Skeletal muscle satellite cell (primary cell): ENCODE results near the gene OR6N1. TPM values are rescaled to one million over a fixed set of nuclear protein-coding genes. Genes with fewer than 3 reads are reported as not detected.

Experiments used
- H3K27me3 ChIP-seq: 2 replicates; pipeline ENCODE4 v1.7.0; 2013; ENCODE audit warnings: low read length; ENCODE audit not compliant: control insufficient read depth, insufficient read depth
- H3K36me3 ChIP-seq: 2 replicates; pipeline ENCODE4 v1.7.0; 2013; ENCODE audit warnings: mild to moderate bottlenecking, control low read depth, low read length; ENCODE audit not compliant: insufficient read depth
- H3K4me1 ChIP-seq: 2 replicates; pipeline ENCODE4 v1.7.0; 2013; ENCODE audit warnings: low read length; ENCODE audit not compliant: control insufficient read depth, insufficient read depth
- H3K4me2 ChIP-seq: 2 replicates; pipeline ENCODE4 v1.7.0; 2013; ENCODE audit warnings: mild to moderate bottlenecking, low read length
- H3K4me3 ChIP-seq: 2 replicates; pipeline ENCODE4 v1.7.0; 2013; ENCODE audit warnings: low read length
- H3K9ac ChIP-seq: 2 replicates; pipeline ENCODE4 v1.7.0; 2013; ENCODE audit warnings: mild to moderate bottlenecking, low read depth, low read length, moderate library complexity
- H3K9me3 ChIP-seq: replicated peaks from 2 replicates; pipeline ENCODE4 v1.7.0; 2013; ENCODE audit warnings: mild to moderate bottlenecking, control low read depth, low read length
- total RNA-seq: library from RNA; depleted of rRNA; stranded (reverse); fragments of >200 nt; gene quantifications from 2 replicates; pipeline ENCODE4 v1.2.3, GENCODE V29; 2012; rRNA removed

The OR6N1 gene, protein sequence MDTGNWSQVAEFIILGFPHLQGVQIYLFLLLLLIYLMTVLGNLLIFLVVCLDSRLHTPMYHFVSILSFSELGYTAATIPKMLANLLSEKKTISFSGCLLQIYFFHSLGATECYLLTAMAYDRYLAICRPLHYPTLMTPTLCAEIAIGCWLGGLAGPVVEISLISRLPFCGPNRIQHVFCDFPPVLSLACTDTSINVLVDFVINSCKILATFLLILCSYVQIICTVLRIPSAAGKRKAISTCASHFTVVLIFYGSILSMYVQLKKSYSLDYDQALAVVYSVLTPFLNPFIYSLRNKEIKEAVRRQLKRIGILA
- total RNA-seq = not detected in 2 replicates

DNA sequence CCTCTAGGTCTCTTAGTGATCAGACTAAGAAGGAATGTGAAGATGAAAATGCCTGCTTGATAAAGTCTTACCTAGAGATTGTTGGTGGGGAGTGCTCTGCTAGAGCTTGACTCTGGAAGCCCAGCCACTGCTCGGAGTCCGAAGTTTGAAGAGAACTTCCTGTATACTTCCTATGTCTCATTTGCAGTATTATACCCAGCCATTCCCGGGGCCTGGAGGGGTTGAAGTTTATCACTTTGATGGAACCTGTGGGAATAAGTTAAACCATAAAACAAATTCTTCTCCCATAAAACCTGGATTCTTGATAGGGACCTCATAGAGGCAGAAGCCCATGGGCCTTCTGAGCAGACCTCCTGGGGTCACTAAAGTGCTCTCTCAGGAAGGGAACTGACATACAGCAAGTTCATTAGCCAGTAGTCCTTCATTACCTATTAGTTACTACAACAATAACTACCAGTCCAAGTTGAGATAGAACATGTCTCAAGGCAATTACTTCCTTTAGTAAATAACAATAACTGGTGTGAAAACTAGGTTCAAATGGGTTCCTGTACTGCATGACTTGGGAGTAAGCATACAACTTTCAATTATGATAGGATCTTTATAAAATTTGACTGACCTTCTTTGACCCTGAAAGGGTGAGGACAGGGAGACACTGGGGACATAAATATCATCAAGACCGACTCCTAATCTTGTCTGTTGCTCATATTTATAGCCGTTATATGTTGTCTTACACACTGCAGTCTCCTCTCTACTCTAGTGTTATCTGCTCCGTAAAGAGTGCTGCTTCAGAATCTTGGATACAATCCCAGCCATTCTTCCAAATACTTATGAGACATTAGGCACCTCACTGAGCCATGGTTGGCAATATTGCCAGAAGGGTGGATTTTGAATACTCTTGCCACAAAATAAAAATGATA, at the start of gene OR6N1:
Gene OR6N1 (minus strand): TSS at position 246 of the 917 bp plus-strand sequence. CDS start 5,513 bp downstream, outside the sequence.
- Histone ChIP-seq H3K9me3 (no peaks in the 10 kb centered on the region), H3K36me3 (no peaks in the 10 kb centered on the region), H3K4me1 (no peaks in the 10 kb centered on the region), H3K4me2 (no peak within 1 kb of the TSS), H3K27me3 (no peaks in the 10 kb centered on the region), H3K9ac (no peak within 1 kb of the TSS), H3K4me3 (no peak within 1 kb of the TSS)

DNA sequence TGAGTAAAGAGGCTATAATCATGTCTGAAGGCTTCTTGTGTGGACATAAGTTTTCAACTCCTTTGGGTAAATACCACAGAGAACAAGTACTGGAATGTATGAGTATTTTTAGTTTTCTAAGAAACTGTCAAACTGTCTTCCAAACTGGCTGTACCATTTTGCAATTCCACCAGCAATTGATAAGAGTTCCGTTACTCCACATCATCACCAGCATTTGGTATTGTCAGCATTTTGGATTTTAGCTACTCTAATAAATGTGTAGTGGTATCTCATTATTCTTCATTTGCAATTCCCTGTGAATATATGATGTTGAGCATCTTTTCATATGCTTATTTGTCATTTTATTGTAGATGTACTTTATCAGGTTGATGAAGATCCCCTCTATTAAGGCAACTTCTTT, 49.7 kb upstream of the OR6N1 start:
- Histone ChIP-seq H3K9ac (no peak overlapping the region), H3K4me1 (no peaks in the 10 kb centered on the region), H3K4me3 (no peak overlapping the region), H3K27me3 (no peaks in the 10 kb centered on the region), H3K4me2 (no peak overlapping the region), H3K9me3 (no peaks in the 10 kb centered on the region), H3K36me3 (no peaks in the 10 kb centered on the region)

DNA sequence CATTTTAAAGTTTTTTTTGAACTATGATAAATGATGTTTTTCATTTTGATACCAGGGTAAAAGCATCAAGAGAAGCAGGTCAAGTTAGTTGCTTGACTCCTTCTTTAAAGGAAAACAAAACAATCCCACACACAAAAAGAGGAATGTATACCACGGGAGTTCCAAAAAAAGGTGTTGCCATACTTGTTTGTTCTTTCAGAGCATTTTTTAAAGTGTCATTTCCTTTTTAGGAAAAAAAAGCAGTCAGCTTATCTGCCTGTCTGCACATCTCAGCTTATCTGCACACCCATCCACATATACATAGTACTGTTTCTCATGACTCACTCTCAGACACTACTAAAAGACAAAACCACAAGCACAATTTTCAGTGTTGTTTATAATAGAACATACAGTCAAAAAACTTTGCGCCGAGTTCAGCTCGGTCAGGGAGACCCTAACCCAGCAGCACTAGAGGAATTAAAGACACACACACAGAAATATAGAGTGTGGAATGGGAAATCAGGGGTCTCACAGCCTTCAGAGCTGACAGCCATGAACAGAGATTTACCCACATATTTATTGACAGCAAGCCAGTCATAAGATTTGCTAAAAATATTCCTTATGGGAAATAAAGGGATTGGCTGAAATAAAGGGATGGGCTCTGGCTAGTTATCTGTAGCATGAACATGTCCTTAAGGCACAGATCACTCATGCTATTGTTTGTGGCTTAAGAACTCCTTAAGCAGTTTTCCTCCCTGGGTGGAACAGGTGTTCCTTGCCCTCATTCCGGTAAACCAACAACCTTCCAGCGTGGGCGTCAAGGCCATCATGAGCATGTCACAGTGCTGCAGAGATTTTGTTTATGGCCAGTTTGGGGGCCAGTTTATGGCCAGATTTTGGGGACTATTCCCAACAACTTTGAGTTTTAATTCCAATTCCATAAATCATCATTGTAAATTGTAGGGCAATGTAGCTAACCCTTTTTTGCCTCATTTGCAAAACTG, 47.8 kb upstream of the OR6N1 start:
- no peaks in the 10 kb centered on the region for H3K9me3 ChIP-seq
- no peaks in the 10 kb centered on the region for H3K4me1 ChIP-seq
- no peak overlapping the region for H3K4me3 ChIP-seq
- no peaks in the 10 kb centered on the region for H3K27me3 ChIP-seq
- no peak overlapping the region for H3K4me2 ChIP-seq
- H3K36me3 ChIP-seq = no peaks in the 10 kb centered on the region
- no peak overlapping the region for H3K9ac ChIP-seq

DNA sequence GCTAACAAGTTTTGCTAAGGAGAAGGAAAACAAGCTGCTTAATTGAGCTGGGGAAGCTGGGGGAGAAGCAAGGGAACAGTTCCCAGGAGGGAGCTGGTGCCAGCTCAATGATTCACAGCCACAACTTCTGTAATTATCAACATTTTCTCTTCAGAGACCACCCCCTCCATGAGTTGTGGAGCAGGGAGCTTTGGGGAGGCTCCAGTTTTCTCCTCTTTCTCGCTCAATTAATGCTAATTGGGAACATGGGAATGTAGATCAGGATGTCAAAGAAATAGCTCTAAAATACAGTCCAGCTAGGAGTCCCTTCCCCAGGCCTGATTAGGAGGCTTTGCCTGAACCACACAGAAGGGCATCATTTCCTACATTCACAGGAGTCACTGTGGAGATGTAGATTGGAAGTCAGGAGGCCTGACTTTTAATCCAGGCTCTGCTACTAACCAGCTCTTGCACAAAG, 47.0 kb upstream of the OR6N1 start:
- Histone ChIP-seq H3K4me1 (no peaks in the 10 kb centered on the region), H3K9ac (no peak overlapping the region), H3K9me3 (no peaks in the 10 kb centered on the region), H3K4me3 (no peak overlapping the region), H3K27me3 (no peaks in the 10 kb centered on the region), H3K4me2 (no peak overlapping the region), H3K36me3 (no peaks in the 10 kb centered on the region)

DNA sequence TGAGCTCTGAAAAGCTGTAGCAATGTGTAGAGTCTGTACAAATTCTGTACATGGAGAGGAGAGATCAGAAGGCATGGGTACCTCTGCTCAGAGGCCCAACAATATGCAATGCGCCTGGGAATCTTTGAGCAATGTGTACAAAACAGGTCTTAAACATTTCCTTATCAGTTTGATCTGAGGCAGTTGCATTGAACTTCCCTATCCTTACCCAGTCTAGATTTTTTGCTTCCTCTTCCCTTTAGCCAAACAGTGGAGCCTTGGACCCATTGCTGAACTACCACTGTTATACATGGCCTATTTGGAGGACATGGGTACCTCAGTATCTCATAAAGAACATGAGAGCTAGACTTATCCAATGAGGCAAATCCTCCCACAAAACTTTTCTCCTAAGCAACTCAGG, 46.6 kb upstream of the OR6N1 start:
- Histone ChIP-seq H3K9ac (no peak overlapping the region), H3K27me3 (no peaks in the 10 kb centered on the region), H3K4me1 (no peaks in the 10 kb centered on the region), H3K4me3 (no peak overlapping the region), H3K4me2 (no peak overlapping the region), H3K36me3 (no peaks in the 10 kb centered on the region), H3K9me3 (no peaks in the 10 kb centered on the region)

DNA sequence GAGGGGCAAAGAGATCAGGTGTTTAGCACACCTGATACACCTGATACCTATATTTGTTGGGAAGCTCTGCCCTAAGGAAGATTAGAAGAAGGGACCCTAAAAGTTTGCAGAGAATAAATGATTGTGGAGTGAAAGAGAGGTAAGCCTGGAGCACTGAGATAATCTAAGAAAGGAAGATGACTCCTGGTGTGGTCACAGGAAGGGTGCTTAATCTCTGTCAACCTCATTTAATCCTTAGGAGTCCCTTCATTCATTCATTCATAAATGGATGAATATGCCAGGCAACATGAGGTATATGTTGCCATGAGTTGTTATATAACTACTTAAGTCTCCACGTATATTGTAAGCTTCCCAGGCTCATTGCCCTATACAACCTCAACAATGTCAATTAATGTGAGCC, 43.0 kb upstream of the OR6N1 start:
- no peaks in the 10 kb centered on the region for H3K4me1 ChIP-seq
- H3K27me3 ChIP-seq = no peaks in the 10 kb centered on the region
- H3K4me2 ChIP-seq = no peak overlapping the region
- H3K36me3 ChIP-seq = no peaks in the 10 kb centered on the region
- no peaks in the 10 kb centered on the region for H3K9me3 ChIP-seq
- H3K4me3 ChIP-seq = no peak overlapping the region
- H3K9ac ChIP-seq = no peak overlapping the region

DNA sequence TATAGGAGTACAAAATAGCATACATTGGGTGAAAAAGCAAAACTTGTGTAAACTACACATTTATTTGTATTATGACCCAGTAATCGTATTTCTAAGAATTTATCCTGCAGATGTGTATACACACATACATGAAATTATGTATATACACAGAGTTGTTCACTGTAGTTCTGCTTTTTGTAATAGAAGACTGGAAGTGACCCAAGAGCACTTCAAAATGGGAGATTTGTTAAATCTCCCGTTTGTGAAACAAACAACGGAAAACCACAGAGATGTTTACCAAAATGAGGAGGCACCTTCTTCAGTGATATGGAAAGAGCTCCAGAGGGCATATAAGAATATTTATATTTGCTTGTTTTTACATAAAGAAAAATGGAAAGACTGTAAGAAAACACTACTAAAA, 41.2 kb upstream of the OR6N1 start:
- H3K4me2 ChIP-seq = no peak overlapping the region
- no peaks in the 10 kb centered on the region for H3K4me1 ChIP-seq
- H3K9me3 ChIP-seq = no peaks in the 10 kb centered on the region

DNA sequence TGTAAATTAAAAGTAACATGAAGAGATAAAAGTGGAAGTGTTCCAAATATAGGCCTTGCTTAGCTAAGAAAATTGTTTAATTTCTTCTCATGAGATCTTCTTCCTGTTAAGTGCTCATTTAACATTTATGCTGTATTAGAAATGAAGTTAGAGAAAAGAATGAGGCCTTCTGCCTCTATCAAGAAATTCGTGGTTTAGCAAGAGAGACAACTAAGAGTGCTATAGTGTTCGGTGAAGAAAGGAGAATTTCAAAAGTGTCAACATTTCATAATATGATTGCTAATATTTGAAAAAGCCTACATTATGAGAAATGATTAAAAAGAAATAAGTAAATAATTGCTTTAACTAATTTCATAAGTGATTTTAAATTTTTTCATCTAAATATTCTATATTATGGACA, 40.3 kb upstream of the OR6N1 start:
- Histone ChIP-seq H3K36me3 (no peaks in the 10 kb centered on the region), H3K9ac (no peak overlapping the region), H3K4me1 (no peaks in the 10 kb centered on the region), H3K4me2 (no peak overlapping the region), H3K4me3 (no peak overlapping the region), H3K9me3 (no peaks in the 10 kb centered on the region), H3K27me3 (no peaks in the 10 kb centered on the region)

More for the DNA sequence above, 41.2 kb upstream of the OR6N1 start:
- no peak overlapping the region for H3K9ac ChIP-seq
- no peaks in the 10 kb centered on the region for H3K27me3 ChIP-seq
- no peak overlapping the region for H3K4me3 ChIP-seq
- no peaks in the 10 kb centered on the region for H3K36me3 ChIP-seq

DNA sequence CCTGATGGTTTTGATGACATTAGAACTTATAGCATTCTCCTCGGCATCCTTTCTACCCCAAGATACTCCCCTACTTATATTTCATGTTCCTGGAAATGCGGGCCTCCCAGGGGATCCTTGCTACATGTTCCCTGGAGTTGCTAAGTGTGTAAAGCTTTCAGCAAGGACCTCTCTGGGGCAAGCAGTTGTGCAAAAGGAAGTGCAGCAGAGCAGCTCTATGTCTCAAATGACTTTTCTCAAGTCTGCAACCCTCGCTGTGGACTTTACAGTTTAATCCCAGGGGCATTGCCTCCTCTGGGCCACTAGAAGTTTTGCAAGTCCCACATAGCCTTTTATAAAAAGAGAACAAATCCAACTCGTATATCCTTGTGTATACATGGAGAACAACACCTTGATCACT, 38.3 kb upstream of the OR6N1 start:
- Histone ChIP-seq H3K9ac (no peak overlapping the region), H3K4me2 (no peak overlapping the region), H3K4me3 (no peak overlapping the region), H3K27me3 (no peaks in the 10 kb centered on the region), H3K4me1 (no peaks in the 10 kb centered on the region), H3K9me3 (no peaks in the 10 kb centered on the region), H3K36me3 (no peaks in the 10 kb centered on the region)

DNA sequence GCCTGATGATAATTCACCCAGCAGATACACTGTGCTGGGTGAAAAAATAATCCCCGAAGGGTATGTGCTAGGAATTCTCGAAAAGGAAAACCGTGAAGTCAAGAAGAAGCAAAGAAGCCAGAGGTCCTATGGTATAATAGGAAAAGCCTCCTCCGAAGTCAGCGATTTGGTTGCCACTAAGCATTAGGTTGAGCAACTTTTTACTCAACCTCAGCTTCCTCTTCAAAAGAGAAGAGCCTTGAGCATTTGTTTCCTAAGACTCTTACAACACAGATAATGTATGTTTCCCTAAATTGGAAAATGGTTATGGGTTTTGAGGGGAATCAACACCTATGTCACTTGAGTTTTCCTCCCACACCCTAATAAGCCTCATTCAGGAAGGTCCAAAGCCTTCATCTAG, 37.9 kb upstream of the OR6N1 start:
- H3K27me3 ChIP-seq = no peaks in the 10 kb centered on the region
- H3K4me3 ChIP-seq = no peak overlapping the region

DNA sequence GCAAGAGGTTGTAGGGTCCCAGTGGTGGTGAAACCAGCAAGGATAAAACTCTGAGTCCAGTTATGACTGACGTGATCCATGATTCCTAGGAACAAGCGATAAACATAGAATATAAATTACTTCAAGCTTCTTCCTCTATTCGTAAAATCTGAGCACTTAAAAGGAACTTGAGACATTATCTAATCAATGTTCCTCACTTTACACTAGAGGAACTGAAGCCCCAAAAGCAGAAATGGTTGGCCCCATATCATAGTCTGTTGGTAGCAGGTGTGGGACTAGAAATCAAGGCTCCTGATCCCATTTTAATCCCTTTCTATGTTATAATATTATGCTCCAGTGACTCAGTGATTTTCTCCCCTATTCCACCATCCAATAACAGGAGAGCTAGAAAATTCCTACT, 37.3 kb upstream of the OR6N1 start:
- Histone ChIP-seq H3K27me3 (no peaks in the 10 kb centered on the region), H3K9ac (no peak overlapping the region), H3K4me2 (no peak overlapping the region), H3K4me1 (no peaks in the 10 kb centered on the region), H3K9me3 (no peaks in the 10 kb centered on the region), H3K4me3 (no peak overlapping the region), H3K36me3 (no peaks in the 10 kb centered on the region)

More for the DNA sequence above, 37.9 kb upstream of the OR6N1 start:
- Histone ChIP-seq H3K4me1 (no peaks in the 10 kb centered on the region), H3K9ac (no peak overlapping the region), H3K4me2 (no peak overlapping the region), H3K36me3 (no peaks in the 10 kb centered on the region), H3K9me3 (no peaks in the 10 kb centered on the region)
